T-helper 2 cell (primary cell): ENCODE data around the gene CAMK2A.

Experiments used
- DNase-seq, 5 experiments: peaks; one replicate each; pipeline versions ENCODE4 v3.0.0 to v3.0.0-alpha.2; 2012 to 2022

The CAMK2A gene

DNA sequence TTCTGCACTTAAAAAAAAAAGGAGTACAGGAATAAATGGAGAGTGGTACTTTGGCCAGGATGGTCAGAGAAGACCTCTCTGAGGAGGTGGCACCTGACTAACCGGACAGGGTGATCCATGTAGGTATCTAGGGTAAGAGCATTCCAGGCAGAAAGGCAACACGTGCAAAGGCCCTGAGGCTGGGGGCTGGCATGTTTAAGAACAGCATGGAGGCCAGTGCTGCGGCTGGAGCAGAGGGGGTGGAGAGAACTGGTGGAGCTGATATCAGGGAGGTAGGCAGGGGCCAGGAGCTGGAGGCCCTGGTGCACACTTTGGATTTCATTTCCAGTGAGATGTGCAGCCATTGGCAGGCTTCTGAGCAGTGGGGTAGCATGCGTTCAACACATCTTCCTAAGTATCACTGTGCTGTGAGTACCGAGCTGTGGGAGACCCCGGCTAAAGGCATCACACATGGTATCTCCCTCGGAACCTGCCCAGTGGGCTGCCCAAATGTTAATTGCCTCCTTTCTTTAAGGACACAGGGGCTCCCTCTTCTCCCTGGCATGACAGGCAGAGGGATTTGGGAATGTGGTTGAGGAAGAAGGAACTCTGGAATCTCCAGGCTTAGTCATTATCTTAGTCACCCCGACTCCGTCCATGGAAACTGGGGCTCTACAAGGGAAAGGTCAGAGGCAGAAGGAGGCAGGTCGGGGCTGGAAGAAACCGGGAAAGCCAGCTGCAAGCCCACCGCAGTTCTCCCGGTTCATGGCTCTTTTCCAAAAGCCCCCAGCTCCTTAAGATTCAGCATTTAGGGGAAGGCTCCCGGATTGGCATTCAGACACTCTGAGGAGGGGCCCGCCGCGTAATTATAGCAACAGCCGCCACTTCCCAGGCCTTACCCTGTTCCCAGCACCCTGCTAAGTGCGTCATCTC is 81.1 kb downstream of the CAMK2A start:
- DNase-seq, result no peak

DNA sequence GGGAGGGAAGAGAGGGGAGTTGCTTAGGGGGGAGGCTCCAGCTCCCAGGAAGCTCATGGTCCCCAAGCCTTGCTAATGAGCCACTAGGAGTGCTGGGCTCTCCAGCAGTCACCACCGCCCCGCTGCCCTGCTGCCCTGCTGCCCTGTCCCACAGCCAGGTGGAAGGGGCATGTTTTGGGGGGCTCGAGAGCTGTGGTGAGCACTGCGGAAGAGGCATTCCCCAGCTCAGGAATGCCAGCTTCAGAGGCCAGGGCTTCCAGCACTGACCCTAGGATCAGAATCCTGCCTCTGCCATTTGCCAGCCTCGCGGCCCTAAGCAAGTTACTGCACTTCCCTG is 82.8 kb downstream of the CAMK2A start:
- DNase-seq, result no peak

- DNase-seq, result peak in 1 of 5 experiments; percentile 6
Measured at GRCh38 chr5:150206098-150206778, 83.3 kb downstream of the CAMK2A start.

- no peak for DNase-seq
Measured at GRCh38 chr5:150204590-150204960, 85.0 kb downstream of the CAMK2A start.

DNA sequence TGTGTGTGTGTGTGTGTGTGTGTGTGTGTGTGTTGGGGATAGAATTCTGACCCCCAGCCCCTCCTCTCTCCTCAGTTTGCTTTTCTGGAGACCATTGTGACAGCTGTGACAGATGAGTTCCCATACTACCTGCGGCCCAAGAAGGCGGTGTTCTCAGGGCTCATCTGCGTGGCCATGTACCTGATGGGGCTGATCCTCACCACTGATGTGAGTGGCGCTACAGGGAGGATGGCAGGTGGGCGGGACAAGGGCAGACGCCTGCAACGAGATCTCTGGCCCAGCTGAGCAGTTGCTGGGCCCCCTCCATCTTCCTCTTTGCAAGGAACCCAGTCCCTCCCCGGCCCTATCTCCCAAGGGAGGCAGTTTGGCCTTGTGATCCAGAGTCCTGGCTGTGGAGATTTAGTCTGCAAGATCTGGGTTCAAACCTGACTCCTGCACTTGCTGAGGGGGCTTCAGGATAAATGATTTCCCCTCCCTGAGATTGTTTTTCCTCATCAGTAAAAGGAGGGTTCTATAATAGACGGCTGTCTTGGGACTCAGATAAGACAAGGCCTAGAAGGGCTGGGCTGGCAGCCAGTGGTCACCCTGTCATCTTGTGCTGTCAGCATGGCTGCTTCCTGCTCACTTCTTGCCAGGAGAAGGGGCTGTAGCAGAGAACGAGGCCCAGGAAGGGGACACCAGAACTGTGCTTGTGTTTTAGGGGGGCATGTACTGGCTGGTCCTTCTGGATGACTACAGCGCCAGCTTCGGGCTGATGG is 85.6 kb downstream of the CAMK2A start:
- DNase-seq, result no peak

- DNase-seq, result no peak
Measured at GRCh38 chr5:150202501-150202900, 87.1 kb downstream of the CAMK2A start.

DNA sequence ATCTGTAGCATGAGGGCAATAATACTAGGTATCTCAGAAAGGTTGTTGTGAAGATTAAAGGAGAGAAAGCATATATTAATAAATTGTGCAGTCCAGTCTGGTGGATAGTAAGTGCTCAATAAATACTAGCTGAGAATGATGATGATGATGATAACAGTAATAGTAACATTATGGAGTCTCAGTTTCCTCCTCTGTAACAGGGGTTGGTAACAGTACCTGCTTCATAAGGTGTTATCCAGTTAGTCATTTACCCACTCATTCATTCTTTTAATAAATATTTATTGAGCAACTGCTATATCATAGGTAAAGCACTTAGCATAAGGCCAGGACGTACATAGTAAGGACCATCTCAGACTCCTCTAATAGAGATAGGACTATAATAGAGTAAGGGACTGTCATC is 92.1 kb downstream of the CAMK2A start:
- DNase-seq, result no peak

DNA sequence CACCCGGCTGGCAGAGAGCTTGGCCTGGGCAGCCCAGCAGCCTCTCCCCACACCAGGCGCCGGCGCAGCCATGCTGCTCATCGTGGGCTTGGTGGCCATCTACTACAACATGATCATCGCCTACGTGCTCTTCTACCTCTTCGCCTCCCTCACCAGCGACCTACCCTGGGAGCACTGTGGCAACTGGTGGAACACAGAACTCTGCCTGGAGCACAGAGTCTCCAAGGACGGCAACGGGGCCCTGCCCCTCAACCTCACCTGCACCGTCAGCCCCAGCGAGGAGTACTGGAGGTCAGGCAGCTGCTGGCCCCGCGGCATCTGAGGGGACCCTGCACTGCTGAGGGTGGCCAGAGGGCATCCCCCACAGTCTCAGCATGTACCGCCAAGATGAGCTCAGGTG is 92.6 kb downstream of the CAMK2A start:
- no peak for DNase-seq

DNA sequence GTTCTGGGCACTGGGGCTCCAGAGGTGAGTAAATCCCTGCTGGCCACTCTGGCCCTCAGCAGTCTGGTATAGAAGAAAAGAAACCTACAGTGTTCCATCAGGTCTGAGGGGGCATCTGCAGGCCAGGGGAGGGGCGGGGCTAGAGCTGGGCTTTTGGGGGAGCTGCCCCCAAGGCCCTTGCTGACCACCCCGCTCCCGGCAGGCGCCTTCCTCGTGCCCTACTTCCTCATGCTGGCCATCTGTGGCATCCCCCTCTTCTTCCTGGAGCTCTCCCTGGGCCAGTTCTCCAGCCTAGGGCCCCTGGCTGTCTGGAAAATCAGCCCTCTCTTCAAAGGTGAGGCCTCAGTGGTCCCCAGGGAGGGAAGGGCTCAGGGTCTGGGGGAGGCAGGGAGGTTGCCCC is 93.1 kb downstream of the CAMK2A start:
- DNase-seq, result no peak

DNA sequence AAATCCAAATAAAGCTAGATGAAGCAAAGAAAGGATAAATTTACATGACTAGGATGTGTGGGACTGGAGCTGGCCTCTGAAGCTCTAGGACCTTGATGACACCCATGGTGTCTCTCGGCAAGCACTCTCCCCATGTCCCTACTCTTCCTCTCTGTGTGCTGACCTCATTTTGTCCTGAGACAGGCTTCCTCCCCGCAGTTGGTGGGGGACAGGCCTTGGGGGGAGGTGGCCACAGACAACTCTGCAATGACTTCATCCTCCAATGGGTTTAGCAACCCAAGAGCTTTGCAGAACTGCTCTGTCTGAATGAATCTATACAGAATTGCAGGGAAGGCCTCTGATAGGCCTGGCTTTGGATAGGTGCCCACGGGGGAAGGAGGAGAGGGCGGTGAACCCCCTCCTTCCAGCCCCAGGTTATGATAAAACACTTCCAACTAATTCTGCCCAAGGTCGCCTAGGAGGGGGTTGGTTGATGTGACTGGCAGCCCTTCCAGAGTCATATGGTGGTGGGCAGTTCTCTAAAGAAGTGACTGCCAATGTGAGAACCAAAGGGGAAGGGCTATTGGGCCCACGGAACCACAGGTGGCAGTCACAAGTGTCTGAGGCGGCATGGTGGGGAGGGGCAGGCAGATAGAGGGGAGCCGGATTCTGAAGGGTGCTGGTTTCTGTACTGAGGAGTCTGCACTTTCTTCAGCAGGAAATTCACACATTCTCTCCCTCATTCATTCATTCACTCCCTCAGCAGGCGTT is 93.7 kb downstream of the CAMK2A start:
- DNase-seq, result no peak

DNA sequence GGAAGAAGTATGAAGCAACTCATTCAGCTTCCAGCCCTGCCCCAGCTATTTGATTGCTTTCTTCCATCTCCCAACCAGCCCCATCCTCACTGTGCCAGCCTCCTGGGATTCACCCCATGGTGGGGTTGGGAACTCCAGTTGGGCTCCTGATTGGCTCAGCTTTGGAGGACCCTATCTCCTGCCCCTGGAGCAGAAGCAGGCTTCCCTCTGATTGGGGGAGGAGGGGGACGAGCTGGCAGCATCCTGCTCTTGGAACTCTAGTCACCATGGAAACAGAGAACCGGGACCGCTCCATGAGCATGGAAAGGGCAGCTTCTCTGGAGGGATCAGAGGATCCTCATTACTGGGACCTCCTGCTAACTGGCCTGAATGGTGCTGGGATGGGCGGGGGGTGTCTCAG is 97.1 kb downstream of the CAMK2A start:
- no peak for DNase-seq

DNA sequence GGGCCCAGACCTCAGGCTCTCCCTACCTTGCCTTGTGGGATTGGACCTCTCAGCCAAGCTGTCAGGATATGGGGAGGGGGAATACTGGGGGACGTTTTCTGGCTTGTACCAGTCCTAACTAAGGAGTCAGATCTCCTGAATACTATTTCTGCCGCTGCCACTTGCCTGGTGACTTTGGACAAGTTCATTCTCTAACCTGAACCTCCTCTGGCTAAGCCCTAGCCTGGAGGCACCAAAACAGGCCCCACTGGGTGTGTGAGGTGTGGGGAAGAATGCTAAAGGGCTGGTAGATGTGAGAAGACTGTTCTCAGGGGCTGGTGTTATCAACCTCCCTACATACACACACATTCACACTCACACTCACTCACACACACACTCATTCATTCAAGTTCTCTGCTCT is 98.6 kb downstream of the CAMK2A start:
- no peak for DNase-seq

DNA sequence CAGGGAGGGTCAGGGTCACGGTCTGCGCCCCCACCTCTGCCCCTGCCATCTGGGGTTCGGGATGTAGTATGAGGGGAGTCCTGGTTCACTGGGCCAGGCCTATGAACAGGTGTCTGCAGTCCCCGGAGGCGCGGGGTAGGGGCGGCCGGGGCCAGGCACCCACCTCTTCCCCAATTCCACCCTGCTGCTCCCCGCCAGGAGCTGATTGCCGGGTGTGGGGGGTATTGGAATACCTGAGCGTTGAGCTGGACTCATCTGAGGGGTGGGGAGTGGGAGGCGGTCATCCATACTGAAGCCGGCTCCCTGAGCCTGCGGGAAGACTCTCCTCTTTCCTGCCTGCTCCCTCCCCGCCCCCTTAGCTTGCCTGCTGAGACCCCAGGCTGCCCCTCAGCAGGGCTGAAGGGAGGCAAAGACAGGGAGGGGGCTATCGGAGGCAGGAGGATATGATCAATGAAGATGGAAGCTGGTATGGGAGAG is 99.0 kb downstream of the CAMK2A start:
- no peak for DNase-seq

DNA sequence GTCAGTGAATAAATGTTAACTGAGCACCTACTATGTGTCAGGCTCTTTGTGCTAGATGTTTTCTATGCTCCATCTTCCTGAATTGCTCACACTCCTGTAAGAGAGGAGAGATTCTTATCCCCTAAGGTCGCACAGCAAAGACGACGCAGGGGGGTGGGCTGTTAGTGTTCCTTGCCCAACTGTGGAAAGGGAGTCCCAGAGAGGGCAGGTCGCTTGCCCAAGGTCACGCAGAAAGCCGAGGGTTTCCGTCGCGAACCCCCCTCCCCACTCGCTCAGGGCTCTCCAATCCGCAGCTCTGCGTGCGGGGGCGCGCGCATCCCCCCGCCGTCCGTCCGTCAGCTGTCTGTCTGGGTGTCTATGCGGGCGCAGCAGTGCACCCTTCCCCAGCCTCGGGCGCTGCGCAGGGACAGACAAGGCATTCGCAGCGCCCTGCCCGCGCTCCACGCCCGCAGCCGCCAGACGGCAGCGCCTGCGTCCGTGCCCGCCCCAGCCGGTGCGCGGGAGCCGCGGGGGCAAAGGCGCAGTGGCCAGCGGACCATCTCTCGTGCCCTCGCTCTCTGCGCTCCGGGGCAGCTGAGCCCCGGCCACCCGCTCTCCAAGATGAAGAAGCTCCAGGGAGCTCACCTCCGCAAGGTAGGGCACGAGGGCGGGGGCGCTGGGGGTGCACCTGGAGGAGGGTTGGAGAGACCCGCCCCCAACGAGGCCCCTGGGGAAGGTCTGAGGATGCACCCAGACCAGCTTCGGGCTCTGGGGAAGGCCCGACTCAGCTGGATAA is 99.7 kb downstream of the CAMK2A start, which contains the start of gene SLC6A7:
Gene SLC6A7, plus strand, starts transcription at position 335 of the 775 bp plus-strand sequence. Its CDS starts 266 bp downstream, at position 601.
- DNase-seq, result no peak

DNA sequence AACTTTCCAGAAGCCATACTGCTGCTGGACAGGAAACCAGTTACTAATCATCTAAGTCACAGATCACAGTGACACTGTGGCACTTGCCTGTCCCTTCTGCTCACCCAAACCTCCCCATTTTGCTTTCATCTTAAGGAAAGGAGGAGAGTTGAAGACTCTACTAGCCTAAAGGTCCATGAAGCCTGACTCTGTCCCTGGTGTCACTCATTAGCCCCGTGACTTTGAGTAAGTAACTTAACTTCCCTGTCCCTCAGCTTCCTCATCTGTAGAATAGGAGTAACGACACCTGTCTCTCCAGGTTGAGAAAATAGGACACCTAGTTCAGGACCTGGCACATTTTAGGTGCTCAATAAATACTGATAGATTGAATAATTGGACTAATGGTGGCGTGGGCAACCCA is 100.2 kb downstream of the CAMK2A start:
- DNase-seq, result no peak

GRCh38 chr5:150188146-150188842 is 101.3 kb downstream of the CAMK2A start:
- DNase-seq, result no peak

GRCh38 chr5:150186897-150187296 is 102.7 kb downstream of the CAMK2A start:
- no peak for DNase-seq

- DNase-seq, result no peak
Measured at GRCh38 chr5:150186137-150186536, 103.4 kb downstream of the CAMK2A start.

- DNase-seq, result no peak
Measured at GRCh38 chr5:150184990-150185912, 104.3 kb downstream of the CAMK2A start.

- DNase-seq, result no peak
Measured at GRCh38 chr5:150184006-150184405, 105.6 kb downstream of the CAMK2A start.
